IMR-90 (cell line): Measurements from ENCODE around the gene GJC1. TPM values are rescaled to one million over a fixed set of nuclear protein-coding genes. Genes with fewer than 3 reads are reported as not detected.
A peak's percentile ranks its signal among the peaks of the same experiment; 100 is the strongest.

Source experiments
- ATAC-seq: fragments of 200-7000 bp; cut with Tn5 transposase; 2 replicates; pipeline ENCODE4 v1.9.1; 2020; ENCODE audit warnings: low read depth, mild to moderate bottlenecking, moderate library complexity
- BruUV-seq: library from RNA; stranded (reverse); fragments of 400-500 nt; replicated peaks from 2 replicates; lab custom pipeline; 2021; lab: Mats Ljungman, UMichigan
- CTCF ChIA-PET: fragments of 300-600 bp; formaldehyde crosslinking; extraction: SDS; loops from one replicate; lab custom pipeline; 2021; ENCODE audit warnings: antibody characterized with exemption; lab: Yijun Ruan, JAX
- POLR2A ChIA-PET: fragments of 300-600 bp; sonication (Branson Sonifier 250); formaldehyde crosslinking; loops from one replicate; lab custom pipeline; 2022; ENCODE audit warnings: antibody characterized with exemption; ENCODE audit not compliant: unreplicated experiment; lab: Charles Lee
- DNase-seq: peaks from one replicate; pipeline ENCODE4 v3.0.0; 2013
- H2AFZ ChIP-seq: replicated peaks from 2 replicates; pipeline ENCODE3; 2013; ENCODE audit warnings: low read length, mild to moderate bottlenecking; ENCODE audit not compliant: poor library complexity
- H2AK5ac ChIP-seq: 2 replicates; pipeline ENCODE4 v1.6.1; 2013; ENCODE audit warnings: low read depth, low read length, inconsistent platforms
- H2AK9ac ChIP-seq: replicated peaks from 2 replicates; pipeline ENCODE3; 2013; ENCODE audit warnings: mild to moderate bottlenecking, low read depth, low read length, moderate library complexity; ENCODE audit not compliant: poor library complexity
- H2BK120ac ChIP-seq: 2 replicates; pipeline ENCODE4 v1.6.1; 2013; ENCODE audit warnings: low read depth, low read length, inconsistent platforms
- H2BK15ac ChIP-seq: 3 replicates; pipeline ENCODE4 v1.6.1; 2013; ENCODE audit warnings: low read depth, low read length, inconsistent platforms
- H2BK20ac ChIP-seq: 2 replicates; pipeline ENCODE4 v1.6.1; 2013; ENCODE audit warnings: low read depth, mild to moderate bottlenecking, inconsistent platforms, low read length, moderate library complexity
- H2BK5ac ChIP-seq: 2 replicates; pipeline ENCODE4 v1.6.1; 2013; ENCODE audit warnings: mild to moderate bottlenecking, low read depth, low read length, inconsistent platforms; ENCODE audit not compliant: poor library complexity, severe bottlenecking
- H3K14ac ChIP-seq: replicated peaks from 2 replicates; pipeline ENCODE4 v1.6.1; 2013; ENCODE audit warnings: low read depth, low read length, inconsistent platforms
- H3K18ac ChIP-seq: 2 replicates; pipeline ENCODE4 v1.6.1; 2013; ENCODE audit warnings: low read depth, low read length, control low read depth
- H3K23ac ChIP-seq: 2 replicates; pipeline ENCODE4 v1.6.1; 2013; ENCODE audit warnings: low read depth, low read length, inconsistent platforms
- H3K27ac ChIP-seq: 2 replicates; pipeline ENCODE4 v1.5.1; 2013; ENCODE audit warnings: mild to moderate bottlenecking, control low read depth, low read length; ENCODE audit not compliant: insufficient read depth
- H3K27me3 ChIP-seq: 2 replicates; pipeline ENCODE4 v1.6.1; 2013; ENCODE audit warnings: low read length; ENCODE audit not compliant: control insufficient read depth, insufficient read depth
- H3K36me3 ChIP-seq: 2 replicates; pipeline ENCODE4 v1.6.1; 2013; ENCODE audit warnings: low read length, mixed read lengths; ENCODE audit not compliant: control insufficient read depth, insufficient read depth
- H3K4ac ChIP-seq: 2 replicates; pipeline ENCODE4 v1.6.1; 2013; ENCODE audit warnings: low read depth, low read length, inconsistent platforms
- H3K4me1 ChIP-seq: 2 replicates; pipeline ENCODE4 v1.6.1; 2013; ENCODE audit warnings: low read length, mixed read lengths; ENCODE audit not compliant: control insufficient read depth, insufficient read depth
- H3K4me2 ChIP-seq: 2 replicates; pipeline ENCODE4 v1.6.1; 2013; ENCODE audit warnings: low read depth, mild to moderate bottlenecking, control low read depth, low read length, moderate library complexity
- H3K4me3 ChIP-seq: 2 replicates; pipeline ENCODE4 v1.5.1; 2013; ENCODE audit warnings: low read depth, mild to moderate bottlenecking, control low read depth, low read length, moderate library complexity; ENCODE audit not compliant: insufficient read depth
- H3K56ac ChIP-seq: 2 replicates; pipeline ENCODE4 v1.6.1; 2013; ENCODE audit warnings: low read length, inconsistent platforms; ENCODE audit not compliant: insufficient read depth; ENCODE audit errors: extremely low read depth
- H3K79me1 ChIP-seq, 2 experiments: 2 replicates each; pipeline ENCODE4 v1.6.1; 2013; ENCODE audit warnings: low read length in 2 of 2, inconsistent platforms in 1 of 2, low read depth in 1 of 2
- H3K9ac ChIP-seq: 2 replicates; pipeline ENCODE4 v1.6.1; 2013; ENCODE audit warnings: low read depth, low read length, control low read depth
- H3K9me1 ChIP-seq: 2 replicates; pipeline ENCODE4 v1.6.1; 2013; ENCODE audit warnings: low read length, inconsistent platforms; ENCODE audit not compliant: insufficient read depth
- H3K9me3 ChIP-seq: 2 replicates; pipeline ENCODE4 v1.6.1; 2013; ENCODE audit warnings: low read length; ENCODE audit not compliant: control insufficient read depth, insufficient read depth
- H4K20me1 ChIP-seq: 2 replicates; pipeline ENCODE4 v1.6.1; 2013; ENCODE audit warnings: low read length, inconsistent platforms; ENCODE audit not compliant: insufficient read depth
- H4K5ac ChIP-seq: 2 replicates; pipeline ENCODE4 v1.6.1; 2013; ENCODE audit warnings: mild to moderate bottlenecking, low read depth, low read length, control low read depth
- H4K8ac ChIP-seq, 2 experiments: 2 replicates each; pipeline ENCODE4 v1.6.1; 2013; ENCODE audit warnings: low read depth in 2 of 2, low read length in 2 of 2, control low read depth in 1 of 2, inconsistent platforms in 1 of 2
- H4K91ac ChIP-seq: 2 replicates; pipeline ENCODE4 v1.6.1; 2013; ENCODE audit warnings: low read depth, low read length, inconsistent platforms; ENCODE audit not compliant: insufficient read depth
- ELK1 ChIP-seq: fragments of 150-350 bp; IDR thresholded peaks from 2 replicates; pipeline ENCODE4 v1.6.1; 2016; ENCODE audit warnings: low read depth, mild to moderate bottlenecking, low read length, moderate library complexity, borderline replicate concordance
- RAD21 ChIP-seq: IDR thresholded peaks from 2 replicates; pipeline ENCODE4 v1.6.1; 2012; ENCODE audit warnings: low read length, improper control_type of control experiment
- SMC3 ChIP-seq: fragments of 150-350 bp; IDR thresholded peaks from 2 replicates; pipeline ENCODE4 v1.6.1; 2016; ENCODE audit warnings: low read depth, mild to moderate bottlenecking, antibody characterized with exemption, low read length, moderate library complexity
- WGBS, 2 experiments: methylation state at CpG; one replicate each; pipeline versions ENCODE4 v1.1.5 to v1.1.7; 2013; ENCODE audit warnings: missing lambda C conversion rate in 2 of 2; ENCODE audit not compliant: insufficient read length in 1 of 2; ENCODE audit errors: extremely low coverage in 2 of 2; 5-methylcytosine and 5-hydroxymethylcytosine counted together
- dilution Hi-C: fragments of 300-500 bp; cut with HindIII; formaldehyde crosslinking; loops from one replicate; pipeline ENCODE4 v1.14.3; 2018; ENCODE audit warnings: low sequenced_read_pairs; ENCODE audit not compliant: unreplicated experiment
- in situ Hi-C: fragments of 300-500 bp; cut with MboI; formaldehyde crosslinking; loops from 3 replicates; pipeline ENCODE4 v1.14.3; 2019; ENCODE audit warnings: low sequenced_read_pairs, inconsistent platforms, mixed read lengths
- intact Hi-C: fragments of 100-400 bp; cut with micrococcal nuclease; formaldehyde crosslinking; loops from 2 replicates; pipeline ENCODE4 v1.10.0; 2022
- polyA plus RNA-seq, 3 experiments: library from polyadenylated mRNA; depleted of rRNA; stranded (reverse); fragments of >200 nt; gene quantifications; 2 replicates each; pipeline ENCODE4 v1.2.3, GENCODE V29; 2012; ENCODE audit warnings: low replicate concordance in 1 of 3
- total RNA-seq: library from RNA; depleted of rRNA; stranded (reverse); fragments of >200 nt; gene quantifications from 2 replicates; pipeline ENCODE4 v1.2.3, GENCODE V29; 2012
- TF ChIP-seq, protein P1 (sequence below): conservative IDR thresholded peaks from 2 replicates; pipeline ENCODE4 v1.5.1; 2012; ENCODE audit warnings: mild to moderate bottlenecking, low read depth, low read length, improper control_type of control experiment

Gene GJC1
- total and polyA plus RNA-seq, 2 of the 4 experiments (the other 2 are of a cell fraction): 23.9 to 69.7 TPM

DNA sequence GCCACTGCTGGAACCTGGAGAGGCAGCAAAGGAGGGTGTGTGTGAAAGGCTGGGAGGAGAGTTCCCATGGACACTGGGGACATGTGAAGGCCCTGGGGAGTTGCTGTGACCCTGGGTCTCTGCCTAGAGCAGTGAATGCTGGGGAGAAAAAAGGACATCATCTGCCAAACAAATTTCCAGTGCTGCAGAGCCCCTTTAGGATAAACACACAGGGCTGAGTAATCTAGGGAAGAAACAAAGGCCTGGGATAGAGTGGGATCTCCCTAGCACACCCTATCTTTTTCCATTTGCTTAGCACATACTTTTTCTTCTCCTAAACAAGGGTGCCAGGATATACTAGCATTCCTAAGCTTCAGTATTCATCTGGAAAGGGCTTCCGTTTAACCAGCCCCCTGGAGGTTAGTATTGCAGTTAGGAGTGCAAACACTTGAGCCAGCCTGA lies 14.3 kb upstream of the GJC1 start:
- Histone ChIP-seq H3K4ac (peak overlapping the region; percentile 81), H2BK15ac (peak overlapping the region; percentile 41; the same call in 1 of the 3 replicates), H3K9ac (no peak overlapping the region), H3K27me3 (no peaks in the 10 kb centered on the region), H4K20me1 (no peaks in the 10 kb centered on the region), H3K9me3 (no peaks in the 10 kb centered on the region), H3K23ac (peak overlapping the region; percentile 86; the same call in 1 of the 2 replicates), H3K36me3 (peaks cover 4% of the 10 kb centered on the region; the same call in 1 of the 2 replicates), H3K4me2 (no peak overlapping the region), H3K14ac (peak overlapping the region; percentile 71), H3K56ac (no peak overlapping the region; the same call in 1 of the 2 replicates), H3K79me1 (no peaks in the 10 kb centered on the region), H2BK20ac (no peak overlapping the region), H4K91ac (no peak overlapping the region), H3K9me1 (peaks cover 12% of the 10 kb centered on the region), H2AFZ (peak overlapping the region; percentile 78), H2AK9ac (peak overlapping the region; percentile 13), H3K27ac (peak overlapping the region; percentile 67; the same call in 1 of the 2 replicates), H3K4me3 (no peak overlapping the region), H3K18ac (peak overlapping the region; percentile 40), H2BK120ac (peak overlapping the region; percentile 50; the same call in 1 of the 2 replicates), H4K5ac (peak overlapping the region; percentile 70), H2AK5ac (peak overlapping the region; percentile 19; the same call in 1 of the 2 replicates), H4K8ac (peak overlapping the region in 1 of 2 experiments; percentile 75; a peak in 2 of 4 replicates), H3K4me1 (peaks cover 13% of the 10 kb centered on the region), H2BK5ac (peak overlapping the region; percentile 23)
- ChIA-PET POLR2A (no interaction called here), CTCF (interaction anchor here (0.8 to 1.2 kb wide), 3 partner anchors 15 to 66 kb away, joined by 3 to 4 read pairs (median 3); no protein-coding TSS in a partner anchor)
- in situ Hi-C loops (no loop called here), intact Hi-C loops (no loop called here), dilution Hi-C loops (no loop called here)
- TF ChIP-seq RAD21 (peak; percentile 41; the same call in 1 of the 2 replicates), SMC3 (peak; percentile 19; the same call in 1 of the 2 replicates), ELK1 (no peak)
- TF ChIP-seq, protein P1, sequence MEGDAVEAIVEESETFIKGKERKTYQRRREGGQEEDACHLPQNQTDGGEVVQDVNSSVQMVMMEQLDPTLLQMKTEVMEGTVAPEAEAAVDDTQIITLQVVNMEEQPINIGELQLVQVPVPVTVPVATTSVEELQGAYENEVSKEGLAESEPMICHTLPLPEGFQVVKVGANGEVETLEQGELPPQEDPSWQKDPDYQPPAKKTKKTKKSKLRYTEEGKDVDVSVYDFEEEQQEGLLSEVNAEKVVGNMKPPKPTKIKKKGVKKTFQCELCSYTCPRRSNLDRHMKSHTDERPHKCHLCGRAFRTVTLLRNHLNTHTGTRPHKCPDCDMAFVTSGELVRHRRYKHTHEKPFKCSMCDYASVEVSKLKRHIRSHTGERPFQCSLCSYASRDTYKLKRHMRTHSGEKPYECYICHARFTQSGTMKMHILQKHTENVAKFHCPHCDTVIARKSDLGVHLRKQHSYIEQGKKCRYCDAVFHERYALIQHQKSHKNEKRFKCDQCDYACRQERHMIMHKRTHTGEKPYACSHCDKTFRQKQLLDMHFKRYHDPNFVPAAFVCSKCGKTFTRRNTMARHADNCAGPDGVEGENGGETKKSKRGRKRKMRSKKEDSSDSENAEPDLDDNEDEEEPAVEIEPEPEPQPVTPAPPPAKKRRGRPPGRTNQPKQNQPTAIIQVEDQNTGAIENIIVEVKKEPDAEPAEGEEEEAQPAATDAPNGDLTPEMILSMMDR: 0 out of 2 replicates have a peak, but pooled peaks have one; percentile 26
- ATAC-seq (peak; percentile 88), DNase-seq (peak; percentile 70)
- no TSS peak for BruUV-seq
- WGBS, 2 experiments: no CpG with 5 or more reads among the region's 1 CpG
